MCF 10A (cell line): ENCODE results near the gene CHST15. TPM values are rescaled to one million over a fixed set of nuclear protein-coding genes. Genes with fewer than 3 reads are reported as not detected.
A peak's percentile ranks its signal among the peaks of the same experiment; 100 is the strongest.

ENCODE experiments used
- BruUV-seq: library from RNA; stranded (reverse); fragments of 400-500 nt; replicated peaks from 2 replicates; lab custom pipeline; 2021; lab: Mats Ljungman, UMichigan
- CTCF ChIA-PET: fragments of 300-600 bp; sonication (Branson Sonifier 250); formaldehyde crosslinking; extraction: SDS; loops from one replicate; lab custom pipeline; 2021; ENCODE audit warnings: antibody characterized with exemption, inconsistent platforms; lab: Yijun Ruan, JAX
- POLR2A ChIA-PET: fragments of 300-600, 350-650 bp; sonication (Branson Sonifier 250); formaldehyde crosslinking; extraction: SDS; loops from one replicate; lab custom pipeline; 2020; ENCODE audit warnings: antibody characterized with exemption, inconsistent platforms; lab: Yijun Ruan, JAX
- DNase-seq: peaks from one replicate; pipeline ENCODE4 v3.0.0-alpha.2; 2018; ENCODE audit not compliant: unreplicated experiment
- H3K27ac Mint-ChIP-seq: one replicate; pipeline ENCODE4 v1.8.0; 2022; ENCODE audit warnings: mild to moderate bottlenecking, low read depth, mixed read lengths; ENCODE audit not compliant: unreplicated experiment
- H3K27me3 Mint-ChIP-seq: one replicate; pipeline ENCODE4 v1.8.0; 2022; ENCODE audit warnings: mixed read lengths; ENCODE audit not compliant: insufficient read depth, unreplicated experiment
- H3K36me3 Mint-ChIP-seq: one replicate; pipeline ENCODE4 v1.8.0; 2022; ENCODE audit warnings: mild to moderate bottlenecking, moderate library complexity, mixed read lengths; ENCODE audit not compliant: insufficient read depth, unreplicated experiment
- H3K4me1 Mint-ChIP-seq: one replicate; pipeline ENCODE4 v1.8.0; 2022; ENCODE audit warnings: mixed read lengths; ENCODE audit not compliant: insufficient read depth, unreplicated experiment
- H3K4me3 Mint-ChIP-seq: one replicate; pipeline ENCODE4 v1.8.0; 2022; ENCODE audit warnings: mild to moderate bottlenecking, moderate library complexity, mixed read lengths; ENCODE audit not compliant: unreplicated experiment
- H3K9me3 Mint-ChIP-seq: one replicate; pipeline ENCODE4 v1.8.0; 2022; ENCODE audit warnings: mixed read lengths; ENCODE audit not compliant: unreplicated experiment
- intact Hi-C: fragments of 100-400 bp; cut with micrococcal nuclease; formaldehyde crosslinking; loops from 2 replicates; pipeline ENCODE4 v1.14.1; 2022
- total RNA-seq: library from RNA; stranded (reverse); gene quantifications from 2 replicates; pipeline ENCODE4 v1.2.3, GENCODE V29; 2022
- TF ChIP-seq, protein P1 (sequence below): fragments of 200-600 bp; IDR thresholded peaks from one replicate; pipeline ENCODE4 v1.8.0; 2022; ENCODE audit warnings: antibody characterized with exemption, mild to moderate bottlenecking; ENCODE audit not compliant: unreplicated experiment

Gene CHST15
- total RNA-seq, 1 experiment from 2014 or later = 32.8 TPM

DNA sequence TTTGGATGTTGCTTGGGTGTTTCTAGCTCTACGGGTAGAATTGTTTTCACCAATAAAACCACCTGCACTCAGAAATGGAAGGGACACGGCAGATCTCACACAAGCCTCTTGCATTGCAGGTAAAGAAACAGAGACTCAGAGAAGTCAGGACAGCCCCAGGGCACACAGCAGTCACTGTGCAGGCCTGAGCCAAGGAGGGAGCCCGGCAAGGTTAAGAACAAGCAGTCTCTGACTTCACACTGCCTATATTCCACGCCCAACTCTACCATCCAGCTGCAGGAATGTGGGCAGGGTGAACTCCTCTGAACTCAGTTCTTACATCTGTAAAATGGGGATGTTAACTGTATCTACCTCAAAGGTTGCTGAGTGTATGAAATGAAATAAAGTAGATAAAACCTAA lies 15.4 kb downstream of the CHST15 start:
- ChIA-PET CTCF (interaction anchor here (0.6 to 1.2 kb wide), 5 partner anchors 22 to 311 kb away, joined by 3 to 4 read pairs (median 3); no protein-coding TSS in a partner anchor), POLR2A (interaction anchor here (1.1 to 2.1 kb wide), 2 partner anchors 15 to 80 kb away, joined by 3 to 10 read pairs; no protein-coding TSS in a partner anchor)
- peaks cover 4% of the 10 kb centered on the region for H3K4me1 Mint-ChIP-seq
- H3K4me3 Mint-ChIP-seq = no peak overlapping the region
- DNase-seq = no peak
- no peak overlapping the region for H3K27ac Mint-ChIP-seq
- no peaks in the 10 kb centered on the region for H3K9me3 Mint-ChIP-seq
- BruUV-seq = no TSS peak
- H3K36me3 Mint-ChIP-seq = no peaks in the 10 kb centered on the region
- intact Hi-C loops = no loop called here
- TF ChIP-seq, protein P1, sequence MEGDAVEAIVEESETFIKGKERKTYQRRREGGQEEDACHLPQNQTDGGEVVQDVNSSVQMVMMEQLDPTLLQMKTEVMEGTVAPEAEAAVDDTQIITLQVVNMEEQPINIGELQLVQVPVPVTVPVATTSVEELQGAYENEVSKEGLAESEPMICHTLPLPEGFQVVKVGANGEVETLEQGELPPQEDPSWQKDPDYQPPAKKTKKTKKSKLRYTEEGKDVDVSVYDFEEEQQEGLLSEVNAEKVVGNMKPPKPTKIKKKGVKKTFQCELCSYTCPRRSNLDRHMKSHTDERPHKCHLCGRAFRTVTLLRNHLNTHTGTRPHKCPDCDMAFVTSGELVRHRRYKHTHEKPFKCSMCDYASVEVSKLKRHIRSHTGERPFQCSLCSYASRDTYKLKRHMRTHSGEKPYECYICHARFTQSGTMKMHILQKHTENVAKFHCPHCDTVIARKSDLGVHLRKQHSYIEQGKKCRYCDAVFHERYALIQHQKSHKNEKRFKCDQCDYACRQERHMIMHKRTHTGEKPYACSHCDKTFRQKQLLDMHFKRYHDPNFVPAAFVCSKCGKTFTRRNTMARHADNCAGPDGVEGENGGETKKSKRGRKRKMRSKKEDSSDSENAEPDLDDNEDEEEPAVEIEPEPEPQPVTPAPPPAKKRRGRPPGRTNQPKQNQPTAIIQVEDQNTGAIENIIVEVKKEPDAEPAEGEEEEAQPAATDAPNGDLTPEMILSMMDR = no peak
- H3K27me3 Mint-ChIP-seq = no peaks in the 10 kb centered on the region

DNA sequence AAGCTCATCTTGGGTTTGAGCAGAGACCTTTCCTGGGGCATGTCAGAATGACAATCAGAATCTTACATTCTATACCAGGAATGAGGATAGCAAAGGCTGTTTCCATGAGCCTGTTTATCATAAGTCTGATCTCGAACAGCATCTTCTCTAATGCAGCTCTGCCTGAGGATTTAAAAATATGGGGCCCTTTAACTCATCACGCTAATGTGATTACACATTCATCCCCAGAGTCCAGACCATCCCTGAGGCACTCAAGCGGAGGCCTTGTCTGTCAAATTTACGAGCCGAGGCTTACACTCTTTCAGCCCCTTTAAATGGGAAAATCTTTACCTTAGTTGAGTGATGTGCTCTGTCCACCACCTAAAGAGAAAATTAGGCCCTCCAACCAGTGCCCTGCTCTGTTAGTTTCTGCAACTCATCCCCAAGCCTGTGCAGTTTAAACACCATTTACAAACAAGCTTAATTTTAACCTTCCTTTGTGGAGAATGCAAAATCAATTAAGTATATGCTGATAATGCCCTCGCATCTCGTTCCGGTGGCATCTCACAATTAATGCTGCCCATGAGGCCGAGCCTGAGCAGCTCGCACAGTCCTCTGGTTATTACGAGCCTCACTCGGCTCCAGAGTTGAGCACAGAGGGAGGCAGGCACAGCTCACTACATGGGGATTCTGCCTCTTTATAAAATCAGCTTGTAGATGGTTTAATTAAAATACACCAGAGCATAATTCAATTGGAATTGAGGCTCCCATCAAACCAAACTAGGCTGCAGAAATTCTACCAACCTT lies 16.0 kb downstream of the CHST15 start:
- no peak overlapping the region for H3K27ac Mint-ChIP-seq
- intact Hi-C loops = no loop called here
- no peaks in the 10 kb centered on the region for H3K9me3 Mint-ChIP-seq
- POLR2A ChIA-PET = interaction anchor here (1.1 to 2.1 kb wide), 2 partner anchors 14 to 80 kb away, joined by 3 to 10 read pairs; no protein-coding TSS in a partner anchor
- peaks cover 4% of the 10 kb centered on the region for H3K4me1 Mint-ChIP-seq
- DNase-seq = no peak
- TF ChIP-seq, protein P1 = no peak
- H3K27me3 Mint-ChIP-seq = no peaks in the 10 kb centered on the region
- no TSS peak for BruUV-seq
- H3K4me3 Mint-ChIP-seq = no peak overlapping the region
- no peaks in the 10 kb centered on the region for H3K36me3 Mint-ChIP-seq
- CTCF ChIA-PET = interaction anchor here (0.6 to 1.5 kb wide), 7 partner anchors 9 to 312 kb away, joined by 3 to 4 read pairs (median 4); no protein-coding TSS in a partner anchor

DNA sequence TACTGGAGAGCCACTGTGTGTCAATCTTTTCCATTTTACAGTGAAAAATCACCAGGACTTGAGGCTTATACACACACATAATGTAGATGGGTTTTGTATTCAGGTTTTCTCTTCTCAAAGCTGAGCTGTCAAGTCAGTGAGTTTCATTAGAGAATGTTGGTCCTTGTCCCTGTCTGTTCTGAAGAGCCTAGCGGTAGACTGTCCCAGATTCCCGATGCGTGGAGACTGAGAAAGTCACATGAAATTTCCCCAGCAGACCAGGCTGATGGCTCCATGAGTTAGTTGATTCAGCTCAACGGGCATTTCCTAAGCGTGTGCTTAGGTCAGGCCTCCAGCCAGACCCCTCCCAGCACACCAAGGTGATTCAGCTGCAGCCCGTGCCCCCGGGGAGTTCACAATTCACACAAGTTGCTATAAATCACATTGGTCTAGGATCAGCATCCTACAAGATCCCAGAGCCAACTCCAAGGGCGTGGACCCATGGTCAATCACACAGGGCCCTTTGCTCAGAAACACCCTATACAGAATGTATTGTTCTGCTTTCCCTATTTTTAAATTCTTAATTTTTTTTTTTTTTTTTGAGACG lies 17.2 kb downstream of the CHST15 start:
- no peak overlapping the region for H3K4me3 Mint-ChIP-seq
- peak; percentile 51 for DNase-seq
- no peaks in the 10 kb centered on the region for H3K36me3 Mint-ChIP-seq
- H3K27ac Mint-ChIP-seq = no peak overlapping the region
- H3K27me3 Mint-ChIP-seq = no peaks in the 10 kb centered on the region
- POLR2A ChIA-PET = interaction anchor here (0.9 to 2.1 kb wide), 2 partner anchors 13 to 77 kb away, joined by 3 to 10 read pairs; no protein-coding TSS in a partner anchor
- peaks cover 4% of the 10 kb centered on the region for H3K4me1 Mint-ChIP-seq
- TF ChIP-seq, protein P1 = no peak
- intact Hi-C loops = no loop called here
- H3K9me3 Mint-ChIP-seq = no peaks in the 10 kb centered on the region
- CTCF ChIA-PET = interaction anchor here (0.6 to 1.5 kb wide), 2 partner anchors 10 to 13 kb away, joined by 3 to 4 read pairs; no protein-coding TSS in a partner anchor
- no TSS peak for BruUV-seq
